ENCODE data around the gene TEX22.

- TF ChIP-seq, protein P1, sequence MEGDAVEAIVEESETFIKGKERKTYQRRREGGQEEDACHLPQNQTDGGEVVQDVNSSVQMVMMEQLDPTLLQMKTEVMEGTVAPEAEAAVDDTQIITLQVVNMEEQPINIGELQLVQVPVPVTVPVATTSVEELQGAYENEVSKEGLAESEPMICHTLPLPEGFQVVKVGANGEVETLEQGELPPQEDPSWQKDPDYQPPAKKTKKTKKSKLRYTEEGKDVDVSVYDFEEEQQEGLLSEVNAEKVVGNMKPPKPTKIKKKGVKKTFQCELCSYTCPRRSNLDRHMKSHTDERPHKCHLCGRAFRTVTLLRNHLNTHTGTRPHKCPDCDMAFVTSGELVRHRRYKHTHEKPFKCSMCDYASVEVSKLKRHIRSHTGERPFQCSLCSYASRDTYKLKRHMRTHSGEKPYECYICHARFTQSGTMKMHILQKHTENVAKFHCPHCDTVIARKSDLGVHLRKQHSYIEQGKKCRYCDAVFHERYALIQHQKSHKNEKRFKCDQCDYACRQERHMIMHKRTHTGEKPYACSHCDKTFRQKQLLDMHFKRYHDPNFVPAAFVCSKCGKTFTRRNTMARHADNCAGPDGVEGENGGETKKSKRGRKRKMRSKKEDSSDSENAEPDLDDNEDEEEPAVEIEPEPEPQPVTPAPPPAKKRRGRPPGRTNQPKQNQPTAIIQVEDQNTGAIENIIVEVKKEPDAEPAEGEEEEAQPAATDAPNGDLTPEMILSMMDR (conservative IDR thresholded peaks at IDR 0.05; ENCODE audit: low read depth, low read length): no peak
- no peak for TF ChIP-seq EZH2 (IDR thresholded peaks at IDR 0.05; ENCODE audit: low read length, unreplicated experiment)
- TF ChIP-seq EZH2phosphoT487 (IDR thresholded peaks at IDR 0.05; ENCODE audit: borderline replicate concordance, low read length): no peak
Observed at GRCh38 chr14:105445290-105445689, 47.0 kb downstream of the TEX22 start.
